ENCODE data around the gene MEGF11.

The MEGF11 gene

GRCh38 chr15:66212563-66212921 lies 41.0 kb downstream of the MEGF11 start:
- no peak overlapping the region for H3K4me3 ChIP-seq (ENCODE audit: insufficient read length, low read depth)
- H3K4me1 ChIP-seq (ENCODE audit: insufficient read depth, insufficient read length): no peaks in the 10 kb centered on the region
- no peaks in the 10 kb centered on the region for H3K36me3 ChIP-seq (ENCODE audit: insufficient read depth, insufficient read length, low read length)
- H3K27me3 ChIP-seq (ENCODE audit: insufficient read depth, insufficient read length): no peaks in the 10 kb centered on the region
- no peak for DNase-seq (ENCODE audit: low read depth, low spot score)
- H3K9me3 ChIP-seq (ENCODE audit: insufficient read depth, low read length): no peaks in the 10 kb centered on the region
- TF ChIP-seq SUZ12 (IDR thresholded peaks at IDR 0.05; ENCODE audit: extremely low read depth, insufficient read depth, insufficient read length) (no peak), ZNF274 (IDR thresholded peaks at IDR 0.05; ENCODE audit: low read depth, low read length) (no peak), YY1 (IDR thresholded peaks at IDR 0.05; ENCODE audit: insufficient read depth, insufficient read length) (no peak)
- H3K9ac ChIP-seq (ENCODE audit: insufficient read length, low read depth): no peak overlapping the region

- Histone ChIP-seq H3K4me3 (ENCODE audit: insufficient read length, low read depth) (no peak overlapping the region), H3K36me3 (ENCODE audit: insufficient read depth, insufficient read length, low read length) (no peaks in the 10 kb centered on the region), H3K9ac (ENCODE audit: insufficient read length, low read depth) (no peak overlapping the region), H3K9me3 (ENCODE audit: insufficient read depth, low read length) (0 out of 2 replicates have a peak, but pooled peaks cover 4% of the 10 kb centered on the region), H3K4me1 (ENCODE audit: insufficient read depth, insufficient read length) (no peaks in the 10 kb centered on the region), H3K27me3 (ENCODE audit: insufficient read depth, insufficient read length) (no peaks in the 10 kb centered on the region)
- TF ChIP-seq ZNF274 (IDR thresholded peaks at IDR 0.05; ENCODE audit: low read depth, low read length) (no peak), SUZ12 (IDR thresholded peaks at IDR 0.05; ENCODE audit: extremely low read depth, insufficient read depth, insufficient read length) (no peak), YY1 (IDR thresholded peaks at IDR 0.05; ENCODE audit: insufficient read depth, insufficient read length) (no peak)
- no peak for DNase-seq (ENCODE audit: low read depth, low spot score)
Observed at GRCh38 chr15:66211670-66212562, 41.6 kb downstream of the MEGF11 start.

- no peak for TF ChIP-seq ZNF274 (IDR thresholded peaks at IDR 0.05; ENCODE audit: low read depth, low read length)
- no peak for TF ChIP-seq YY1 (IDR thresholded peaks at IDR 0.05; ENCODE audit: insufficient read depth, insufficient read length)
- TF ChIP-seq SUZ12 (IDR thresholded peaks at IDR 0.05; ENCODE audit: extremely low read depth, insufficient read depth, insufficient read length): no peak
- no peak for DNase-seq (ENCODE audit: low read depth, low spot score)
Observed at GRCh38 chr15:66210684-66211083, 42.9 kb downstream of the MEGF11 start.

GRCh38 chr15:66198757-66199156 lies 54.8 kb downstream of the MEGF11 start:
- no peaks in the 10 kb centered on the region for H3K9me3 ChIP-seq (ENCODE audit: insufficient read depth, low read length)
- DNase-seq (ENCODE audit: low read depth, low spot score): no peak
- TF ChIP-seq SUZ12 (IDR thresholded peaks at IDR 0.05; ENCODE audit: extremely low read depth, insufficient read depth, insufficient read length): no peak
- TF ChIP-seq ZNF274 (IDR thresholded peaks at IDR 0.05; ENCODE audit: low read depth, low read length): no peak
- H3K4me1 ChIP-seq (ENCODE audit: insufficient read depth, insufficient read length): no peaks in the 10 kb centered on the region
- H3K4me3 ChIP-seq (ENCODE audit: insufficient read length, low read depth): no peak overlapping the region
- H3K9ac ChIP-seq (ENCODE audit: insufficient read length, low read depth): no peak overlapping the region
- no peaks in the 10 kb centered on the region for H3K36me3 ChIP-seq (ENCODE audit: insufficient read depth, insufficient read length, low read length)
- no peaks in the 10 kb centered on the region for H3K27me3 ChIP-seq (ENCODE audit: insufficient read depth, insufficient read length)

More at GRCh38 chr15:66210684-66211083, 42.9 kb downstream of the MEGF11 start:
- no peaks in the 10 kb centered on the region for H3K27me3 ChIP-seq (ENCODE audit: insufficient read depth, insufficient read length)
- no peak overlapping the region for H3K4me3 ChIP-seq (ENCODE audit: insufficient read length, low read depth)
- H3K9ac ChIP-seq (ENCODE audit: insufficient read length, low read depth): no peak overlapping the region
- H3K4me1 ChIP-seq (ENCODE audit: insufficient read depth, insufficient read length): no peaks in the 10 kb centered on the region
- no peaks in the 10 kb centered on the region for H3K36me3 ChIP-seq (ENCODE audit: insufficient read depth, insufficient read length, low read length)
- H3K9me3 ChIP-seq (ENCODE audit: insufficient read depth, low read length): 0 out of 2 replicates have a peak, but pooled peaks cover 5% of the 10 kb centered on the region

- no peak overlapping the region for H3K9ac ChIP-seq (ENCODE audit: insufficient read length, low read depth)
- no peaks in the 10 kb centered on the region for H3K9me3 ChIP-seq (ENCODE audit: insufficient read depth, low read length)
- H3K27me3 ChIP-seq (ENCODE audit: insufficient read depth, insufficient read length): no peaks in the 10 kb centered on the region
- no peak for DNase-seq (ENCODE audit: low read depth, low spot score)
- H3K36me3 ChIP-seq (ENCODE audit: insufficient read depth, insufficient read length, low read length): no peaks in the 10 kb centered on the region
- TF ChIP-seq SUZ12 (IDR thresholded peaks at IDR 0.05; ENCODE audit: extremely low read depth, insufficient read depth, insufficient read length) (no peak), ZNF274 (IDR thresholded peaks at IDR 0.05; ENCODE audit: low read depth, low read length) (no peak), YY1 (IDR thresholded peaks at IDR 0.05; ENCODE audit: insufficient read depth, insufficient read length) (no peak)
- no peak overlapping the region for H3K4me3 ChIP-seq (ENCODE audit: insufficient read length, low read depth)
- no peaks in the 10 kb centered on the region for H3K4me1 ChIP-seq (ENCODE audit: insufficient read depth, insufficient read length)
Observed at GRCh38 chr15:66196602-66197001, 56.9 kb downstream of the MEGF11 start.

- H3K4me1 ChIP-seq (ENCODE audit: insufficient read depth, insufficient read length): no peaks in the 10 kb centered on the region
- H3K4me3 ChIP-seq (ENCODE audit: insufficient read length, low read depth): no peak overlapping the region
- no peaks in the 10 kb centered on the region for H3K9me3 ChIP-seq (ENCODE audit: insufficient read depth, low read length)
- TF ChIP-seq ZNF274 (IDR thresholded peaks at IDR 0.05; ENCODE audit: low read depth, low read length) (no peak), SUZ12 (IDR thresholded peaks at IDR 0.05; ENCODE audit: extremely low read depth, insufficient read depth, insufficient read length) (no peak), YY1 (IDR thresholded peaks at IDR 0.05; ENCODE audit: insufficient read depth, insufficient read length) (no peak)
- no peak overlapping the region for H3K9ac ChIP-seq (ENCODE audit: insufficient read length, low read depth)
- H3K27me3 ChIP-seq (ENCODE audit: insufficient read depth, insufficient read length): no peaks in the 10 kb centered on the region
- no peaks in the 10 kb centered on the region for H3K36me3 ChIP-seq (ENCODE audit: insufficient read depth, insufficient read length, low read length)
- DNase-seq (ENCODE audit: low read depth, low spot score): no peak
Observed at GRCh38 chr15:66195621-66196230, 57.8 kb downstream of the MEGF11 start.

GRCh38 chr15:66193066-66193465 lies 60.5 kb downstream of the MEGF11 start:
- Histone ChIP-seq H3K27me3 (ENCODE audit: insufficient read depth, insufficient read length) (no peaks in the 10 kb centered on the region), H3K4me1 (ENCODE audit: insufficient read depth, insufficient read length) (peaks cover 3% of the 10 kb centered on the region), H3K9me3 (ENCODE audit: insufficient read depth, low read length) (no peaks in the 10 kb centered on the region), H3K4me3 (ENCODE audit: insufficient read length, low read depth) (no peak overlapping the region), H3K9ac (ENCODE audit: insufficient read length, low read depth) (no peak overlapping the region), H3K36me3 (ENCODE audit: insufficient read depth, insufficient read length, low read length) (no peaks in the 10 kb centered on the region)
- DNase-seq (ENCODE audit: low read depth, low spot score): no peak
- TF ChIP-seq ZNF274 (IDR thresholded peaks at IDR 0.05; ENCODE audit: low read depth, low read length) (no peak), YY1 (IDR thresholded peaks at IDR 0.05; ENCODE audit: insufficient read depth, insufficient read length) (no peak), SUZ12 (IDR thresholded peaks at IDR 0.05; ENCODE audit: extremely low read depth, insufficient read depth, insufficient read length) (no peak)
